Stimulated activated CD8-positive, alpha-beta memory T cell treated with anti-CD3 and anti-CD28 coated beads, Interleukin-2, amount 100 ng/mL, for 48 hours (primary cell): ENCODE measurements around the gene BMP10.

Experiments used
- DNase-seq, 2 donors: peaks; one replicate each; pipeline ENCODE4 v3.0.0-alpha.2; 2020; ENCODE audit warnings: low read depth in 2 of 2

BMP10 gene

DNA sequence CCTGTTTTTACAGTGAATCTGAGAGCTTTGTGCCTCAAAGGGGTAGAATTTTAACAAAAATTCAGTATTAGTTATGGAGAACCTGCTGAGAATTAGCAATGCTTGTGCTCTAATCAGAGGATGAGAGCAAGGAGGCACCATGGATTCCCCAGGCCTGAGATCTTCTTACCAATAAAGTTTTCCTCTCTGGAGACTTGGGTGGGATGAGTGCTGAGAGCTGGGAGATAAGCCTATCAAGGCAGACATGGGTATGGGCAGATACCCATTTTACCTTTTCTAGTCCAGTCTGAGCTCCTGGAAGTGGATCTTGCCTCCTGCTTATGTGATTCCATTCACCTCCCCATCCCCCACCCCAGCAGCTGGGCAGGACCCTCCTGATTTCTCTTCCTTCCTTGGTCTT lies 53.9 kb downstream of the BMP10 start:
- DNase-seq: no peak
